D721Med (cell line): ENCODE measurements around the gene PPP2R5A.
A peak's percentile ranks its signal among the peaks of the same experiment; 100 is the strongest.

Source experiments
- DNase-seq: peaks from one replicate; pipeline ENCODE4 v3.0.0; 2011; ENCODE audit warnings: low spot score; ENCODE audit not compliant: insufficient read length
- FAIRE-seq: peaks from 2 replicates; lab custom pipeline; 2011; peaks lifted over from hg19 to GRCh38; lab: Jason Lieb, UNC
- CTCF ChIP-seq: IDR thresholded peaks from 2 replicates; pipeline ENCODE4 v1.5.1; 2012; ENCODE audit warnings: mild to moderate bottlenecking, control low read depth; ENCODE audit not compliant: insufficient read depth; ENCODE audit errors: missing control alignments

Gene PPP2R5A

GRCh38 chr1:212351588-212352362 lies 66.6 kb downstream of the PPP2R5A start:
- TF ChIP-seq CTCF = no peak
- FAIRE-seq (no peak), DNase-seq (no peak)

GRCh38 chr1:212353181-212353580 lies 68.0 kb downstream of the PPP2R5A start:
- DNase-seq (no peak), FAIRE-seq (peak; percentile 61)
- TF ChIP-seq CTCF = no peak

- DNase-seq (no peak), FAIRE-seq (peak; percentile 58)
- TF ChIP-seq CTCF = no peak
Observed at GRCh38 chr1:212354464-212354863, 69.3 kb downstream of the PPP2R5A start.

- FAIRE-seq = peak; percentile 21
- TF ChIP-seq CTCF = no peak
Observed at GRCh38 chr1:212355230-212355969, 70.2 kb downstream of the PPP2R5A start.

GRCh38 chr1:212359794-212360479 lies 74.7 kb downstream of the PPP2R5A start:
- no peak for TF ChIP-seq CTCF
- DNase-seq (no peak), FAIRE-seq (peak; percentile 73)

More at GRCh38 chr1:212355230-212355969, 70.2 kb downstream of the PPP2R5A start:
- no peak for DNase-seq

- DNase-seq (no peak), FAIRE-seq (no peak)
- TF ChIP-seq CTCF = no peak
Observed at GRCh38 chr1:212364985-212365384, 79.8 kb downstream of the PPP2R5A start.

- no peak for DNase-seq
- no peak for TF ChIP-seq CTCF
- no peak for FAIRE-seq
Observed at GRCh38 chr1:212366901-212367300, 81.7 kb downstream of the PPP2R5A start.
